Posterior vena cava (tissue), 2 donors: ENCODE measurements around the gene TCF12. TPM values are rescaled to one million over a fixed set of nuclear protein-coding genes. Genes with fewer than 3 reads are reported as not detected.

Experiments used
- DNase-seq: peaks from one replicate; pipeline ENCODE4 v3.0.0-alpha.2; 2020; ENCODE audit warnings: low spot score
- intact Hi-C, 2 donors: fragments of 100-400 bp; cut with DNase I; formaldehyde crosslinking; loops; one replicate each; pipeline versions ENCODE4 v1.14.1 to v1.14.2; 2022 to 2023
- total RNA-seq, 2 donors: library from RNA; stranded (reverse); fragmentation: NEBNext Ultra II Directional; extraction: Animal tissue kit (Norgen Biotek cat#: 25700); gene quantifications; one replicate each; pipeline ENCODE4 v1.2.1, GENCODE V29; 2021
- donor health status: DM: yes; HTN: yes; CAD: no.
- donor health status: DM: yes; HTN: yes; CAD: no.

Gene TCF12
- total RNA-seq, 2 donors from 2014 or later, result 95.2 to 102 TPM

GRCh38 chr15:57213862-57214261 is 295.4 kb downstream of the TCF12 start:
- intact Hi-C loops, result loop anchor here (5.0 to 10.0 kb wide), 3 partner anchors 62 to 719 kb away; no protein-coding TSS in a partner anchor
- no peak for DNase-seq

- intact Hi-C loops, result loop anchor here in 1 of 2 donors (10.0 kb wide), 2 partner anchors 71 to 721 kb away; no protein-coding TSS in a partner anchor
- DNase-seq, result no peak
These were observed 296.9 kb downstream of the TCF12 start for GRCh38 chr15:57215326-57215725.

- intact Hi-C loops, result loop anchor here in 1 of 2 donors (10.0 kb wide), 2 partner anchors 71 to 721 kb away; no protein-coding TSS in a partner anchor
- DNase-seq, result no peak
These were observed 297.4 kb downstream of the TCF12 start for GRCh38 chr15:57215881-57216280.

GRCh38 chr15:57216288-57216687 is 297.8 kb downstream of the TCF12 start:
- intact Hi-C loops, result loop anchor here in 1 of 2 donors (10.0 kb wide), 2 partner anchors 71 to 721 kb away; no protein-coding TSS in a partner anchor
- DNase-seq, result no peak

GRCh38 chr15:57217778-57218598 is 299.5 kb downstream of the TCF12 start:
- DNase-seq, result no peak
- intact Hi-C loops, result loop anchor here in 1 of 2 donors (10.0 kb wide), 2 partner anchors 73 to 723 kb away; no protein-coding TSS in a partner anchor

- DNase-seq, result no peak
- intact Hi-C loops, result loop anchor here in 1 of 2 donors (10.0 kb wide), 2 partner anchors 74 to 724 kb away; no protein-coding TSS in a partner anchor
These were observed 300.6 kb downstream of the TCF12 start for GRCh38 chr15:57218826-57219576.

- no peak for DNase-seq
- intact Hi-C loops, result no loop called here
These were observed 301.8 kb downstream of the TCF12 start for GRCh38 chr15:57220205-57220604.

GRCh38 chr15:57221134-57221533 is 302.7 kb downstream of the TCF12 start:
- intact Hi-C loops, result no loop called here
- no peak for DNase-seq

- intact Hi-C loops, result no loop called here
These were observed 304.9 kb downstream of the TCF12 start for GRCh38 chr15:57223345-57223744.

GRCh38 chr15:57223887-57224286 is 305.4 kb downstream of the TCF12 start:
- intact Hi-C loops, result no loop called here
- DNase-seq, result no peak

More at GRCh38 chr15:57223345-57223744, 304.9 kb downstream of the TCF12 start:
- no peak for DNase-seq

GRCh38 chr15:57224664-57225063 is 306.2 kb downstream of the TCF12 start:
- DNase-seq, result no peak
- intact Hi-C loops, result no loop called here

GRCh38 chr15:57227166-57227565 is 308.7 kb downstream of the TCF12 start:
- intact Hi-C loops, result no loop called here
- no peak for DNase-seq

- DNase-seq, result no peak
- intact Hi-C loops, result no loop called here
These were observed 309.5 kb downstream of the TCF12 start for GRCh38 chr15:57227899-57228298.

- intact Hi-C loops, result no loop called here
- DNase-seq, result no peak
These were observed 310.0 kb downstream of the TCF12 start for GRCh38 chr15:57228395-57228794.

- DNase-seq, result no peak
- intact Hi-C loops, result no loop called here
These were observed 310.6 kb downstream of the TCF12 start for GRCh38 chr15:57229051-57229450.

GRCh38 chr15:57231559-57231958 is 313.1 kb downstream of the TCF12 start:
- intact Hi-C loops, result no loop called here

GRCh38 chr15:57234156-57234555 is 315.7 kb downstream of the TCF12 start:
- DNase-seq, result no peak
- intact Hi-C loops, result no loop called here

More at GRCh38 chr15:57231559-57231958, 313.1 kb downstream of the TCF12 start:
- no peak for DNase-seq

- intact Hi-C loops, result no loop called here
- DNase-seq, result no peak
These were observed 316.7 kb downstream of the TCF12 start for GRCh38 chr15:57235186-57235585.

- intact Hi-C loops, result no loop called here
- DNase-seq, result no peak
These were observed 317.4 kb downstream of the TCF12 start for GRCh38 chr15:57235873-57236272.
